Testis (tissue), 3 donors: ENCODE data around the gene SDCCAG8. TPM values are rescaled to one million over a fixed set of nuclear protein-coding genes. Genes with fewer than 3 reads are reported as not detected.

Experiments
- DNase-seq: peaks from one replicate; pipeline ENCODE4 v3.0.0-alpha.2; 2019
- H3K27ac ChIP-seq, 2 donors: fragments of 200-600 bp; sonication (generic); one replicate each; pipeline ENCODE4 v1.5.1; 2019
- H3K27me3 ChIP-seq: fragments of 200-600 bp; sonication (generic); one replicate; pipeline ENCODE4 v1.5.1; 2019
- H3K36me3 ChIP-seq: fragments of 200-600 bp; sonication (generic); one replicate; pipeline ENCODE4 v1.5.1; 2017; ENCODE audit warnings: low read depth; ENCODE audit errors: missing control alignments
- H3K4me1 ChIP-seq: fragments of 200-600 bp; sonication (generic); one replicate; pipeline ENCODE4 v1.5.1; 2019
- H3K4me3 ChIP-seq, 2 donors: fragments of 200-600 bp; sonication (generic); one replicate each; pipeline ENCODE4 v1.5.1; 2017 to 2019
- H3K9me3 ChIP-seq: fragments of 200-600 bp; sonication (generic); one replicate; pipeline ENCODE4 v1.5.1; 2017
- POLR2A ChIP-seq: fragments of 450-650 bp; IDR thresholded peaks from one replicate; pipeline ENCODE4 v1.6.1; 2017; ENCODE audit warnings: antibody characterized with exemption, mild to moderate bottlenecking, moderate library complexity
- WGBS, 2 donors: methylation state at CpG; one replicate each; pipeline ENCODE4 v1.1.5; 2018; 5-methylcytosine and 5-hydroxymethylcytosine counted together
- intact Hi-C: fragments of 100-400 bp; cut with DNase I; formaldehyde crosslinking; loops from one replicate; pipeline ENCODE4 v1.15.1; 2023; ENCODE audit warnings: low total_unique reads
- polyA plus RNA-seq: library from polyadenylated mRNA; stranded (reverse); fragments of 350-450 nt; fragmentation: Illumina TruSeq; extraction: RNeasy Lipid Tissue Mini Kit (QIAGEN cat#74804); gene quantifications from one replicate; pipeline ENCODE4 v1.2.3, GENCODE V29; 2014; ENCODE audit warnings: low read depth, low replicate concordance; ENCODE audit not compliant: insufficient read depth
- total RNA-seq, 2 donors: library from RNA; depleted of rRNA; stranded (reverse); fragments of >200 nt; gene quantifications; one replicate each; pipeline ENCODE4 v1.2.3, GENCODE V29; 2016
- TF ChIP-seq, protein P1 (sequence below), 3 experiments: fragments of 450-650 bp in 2 of 3; fragments of 200-600 bp in 1 of 3; sonication (generic) in 1 of 3; IDR thresholded peaks; one replicate each; pipeline ENCODE4 v1.5.1; 2016 to 2019; ENCODE audit warnings: antibody characterized with exemption in 3 of 3, mild to moderate bottlenecking in 2 of 3, moderate library complexity in 1 of 3

The SDCCAG8 gene
- total and polyA plus RNA-seq, 3 donors from 2014 or later: 21.9 to 45.4 (median 40.6) TPM

DNA sequence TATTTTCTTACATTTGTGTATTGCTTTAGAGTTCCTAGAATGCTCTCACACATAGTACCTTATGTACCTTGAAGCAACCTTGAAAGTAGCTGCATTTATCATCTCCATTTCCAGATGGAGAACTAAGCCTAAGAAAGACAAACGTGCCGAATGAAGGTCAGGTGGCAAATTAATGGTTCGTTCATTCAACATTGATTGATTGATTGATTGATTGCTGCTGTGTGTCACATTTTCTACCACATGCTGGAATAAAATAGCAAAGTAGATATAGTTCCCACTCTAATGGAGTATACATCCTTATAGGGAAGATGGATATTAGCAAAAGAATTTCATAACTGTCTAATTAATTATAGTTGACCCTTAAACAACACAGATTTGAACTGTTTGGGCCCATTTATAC is 172.2 kb downstream of the SDCCAG8 start:
- Histone ChIP-seq H3K4me3 (no peak overlapping the region), H3K4me1 (no peaks in the 10 kb centered on the region), H3K27me3 (no peaks in the 10 kb centered on the region), H3K27ac (no peak overlapping the region), H3K9me3 (no peaks in the 10 kb centered on the region), H3K36me3 (no peaks in the 10 kb centered on the region)
- 83 to 88% methylated on average over 3 of the region's 3 CpGs for WGBS, 2 donors
- TF ChIP-seq, protein P1, sequence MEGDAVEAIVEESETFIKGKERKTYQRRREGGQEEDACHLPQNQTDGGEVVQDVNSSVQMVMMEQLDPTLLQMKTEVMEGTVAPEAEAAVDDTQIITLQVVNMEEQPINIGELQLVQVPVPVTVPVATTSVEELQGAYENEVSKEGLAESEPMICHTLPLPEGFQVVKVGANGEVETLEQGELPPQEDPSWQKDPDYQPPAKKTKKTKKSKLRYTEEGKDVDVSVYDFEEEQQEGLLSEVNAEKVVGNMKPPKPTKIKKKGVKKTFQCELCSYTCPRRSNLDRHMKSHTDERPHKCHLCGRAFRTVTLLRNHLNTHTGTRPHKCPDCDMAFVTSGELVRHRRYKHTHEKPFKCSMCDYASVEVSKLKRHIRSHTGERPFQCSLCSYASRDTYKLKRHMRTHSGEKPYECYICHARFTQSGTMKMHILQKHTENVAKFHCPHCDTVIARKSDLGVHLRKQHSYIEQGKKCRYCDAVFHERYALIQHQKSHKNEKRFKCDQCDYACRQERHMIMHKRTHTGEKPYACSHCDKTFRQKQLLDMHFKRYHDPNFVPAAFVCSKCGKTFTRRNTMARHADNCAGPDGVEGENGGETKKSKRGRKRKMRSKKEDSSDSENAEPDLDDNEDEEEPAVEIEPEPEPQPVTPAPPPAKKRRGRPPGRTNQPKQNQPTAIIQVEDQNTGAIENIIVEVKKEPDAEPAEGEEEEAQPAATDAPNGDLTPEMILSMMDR (IDR thresholded peaks at IDR 0.05): no peak
- TF ChIP-seq POLR2A: no peak
- no peak for DNase-seq
- intact Hi-C loops: no loop called here

DNA sequence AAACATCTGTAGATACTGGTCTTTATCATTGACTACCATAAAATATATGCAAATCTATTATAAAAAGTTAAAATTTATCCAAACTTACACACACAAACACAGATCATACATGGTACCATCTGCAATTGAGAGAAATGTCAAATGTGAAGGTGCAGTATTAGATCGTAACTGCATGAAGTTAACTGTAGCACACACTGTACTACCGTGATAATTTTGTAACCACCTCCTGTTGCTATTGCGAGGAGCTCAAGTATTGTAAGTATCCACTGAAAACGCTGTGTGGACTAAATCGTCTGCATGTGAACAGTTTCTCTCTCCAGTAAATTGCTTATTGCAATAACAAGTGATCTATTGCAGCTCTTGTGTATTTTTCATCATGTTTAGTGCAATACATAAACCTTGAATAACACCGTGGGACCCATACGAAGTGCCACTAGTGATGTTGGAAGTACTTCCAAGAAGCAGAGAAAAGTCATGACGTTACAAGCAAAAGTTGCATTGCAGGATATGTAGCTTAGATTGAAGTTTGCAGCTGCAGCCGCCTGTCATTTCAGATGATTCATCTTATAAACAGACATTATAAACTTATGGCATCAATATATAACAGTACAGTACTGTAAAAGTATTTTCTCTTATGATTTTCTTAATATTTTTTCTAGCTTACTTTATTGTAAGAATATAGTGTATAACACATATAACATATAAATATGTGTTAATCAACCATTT is 172.9 kb downstream of the SDCCAG8 start:
- H3K4me3 ChIP-seq: no peak overlapping the region
- 78 to 86% methylated on average over 9 of the region's 9 CpGs for WGBS, 2 donors
- H3K4me1 ChIP-seq: no peaks in the 10 kb centered on the region
- intact Hi-C loops: no loop called here
- H3K36me3 ChIP-seq: no peaks in the 10 kb centered on the region
- no peak overlapping the region for H3K27ac ChIP-seq
- no peaks in the 10 kb centered on the region for H3K27me3 ChIP-seq
- DNase-seq: no peak
- H3K9me3 ChIP-seq: no peaks in the 10 kb centered on the region
- TF ChIP-seq POLR2A: no peak
- TF ChIP-seq, protein P1 (IDR thresholded peaks at IDR 0.05): no peak

DNA sequence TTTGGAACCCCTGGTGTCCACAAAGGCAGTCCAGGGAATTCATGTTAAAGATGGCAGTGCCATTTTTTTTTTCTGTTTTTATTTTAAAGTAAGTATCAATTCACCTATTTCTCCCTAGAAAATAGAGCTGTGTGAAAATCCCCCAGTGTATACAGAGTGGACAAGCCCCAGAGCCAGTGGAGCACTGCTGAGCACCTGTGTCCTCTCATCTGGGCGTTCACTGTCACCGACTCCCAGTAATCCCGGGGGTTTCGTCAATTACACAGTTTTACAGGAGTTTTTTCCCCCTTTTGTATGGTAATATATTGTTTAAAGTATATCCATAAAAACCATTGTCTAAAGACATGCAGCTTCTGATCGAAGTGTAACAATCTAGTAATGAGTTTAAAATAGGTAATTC is 175.8 kb downstream of the SDCCAG8 start:
- H3K4me1 ChIP-seq: no peaks in the 10 kb centered on the region
- WGBS, 2 donors: 85% methylated on average over 5 of the region's 5 CpGs
- intact Hi-C loops: no loop called here
- H3K27me3 ChIP-seq: no peaks in the 10 kb centered on the region
- H3K9me3 ChIP-seq: no peaks in the 10 kb centered on the region
- no peak overlapping the region for H3K4me3 ChIP-seq
- H3K36me3 ChIP-seq: no peaks in the 10 kb centered on the region
- TF ChIP-seq, protein P1 (IDR thresholded peaks at IDR 0.05): no peak
- no peak for TF ChIP-seq POLR2A
- H3K27ac ChIP-seq: no peak overlapping the region
- no peak for DNase-seq

DNA sequence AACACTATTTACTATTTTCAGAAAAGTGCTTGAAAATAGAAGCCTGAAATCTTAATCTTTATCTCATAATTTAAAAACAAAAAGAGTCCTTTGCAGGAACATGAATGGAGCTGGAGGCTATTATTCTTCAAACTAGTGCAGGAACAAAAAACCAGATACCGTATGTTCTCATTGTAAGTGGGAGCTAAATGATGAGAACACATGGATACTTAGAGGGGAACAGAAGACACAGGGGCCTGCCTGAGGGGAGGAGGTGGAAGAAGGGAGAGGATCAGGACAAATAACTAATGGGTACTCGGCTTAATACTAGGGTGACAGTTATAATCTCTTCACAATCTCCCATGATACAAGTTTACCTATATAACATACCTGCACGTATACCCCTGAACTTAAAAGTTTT is 176.3 kb downstream of the SDCCAG8 start:
- no peak for DNase-seq
- WGBS, 2 donors: 78 to 92% methylated on average over 3 of the region's 3 CpGs
- Histone ChIP-seq H3K36me3 (no peaks in the 10 kb centered on the region), H3K27me3 (no peaks in the 10 kb centered on the region), H3K27ac (no peak overlapping the region), H3K4me3 (no peak overlapping the region), H3K4me1 (no peaks in the 10 kb centered on the region), H3K9me3 (no peaks in the 10 kb centered on the region)
- no peak for TF ChIP-seq POLR2A
- TF ChIP-seq, protein P1 (IDR thresholded peaks at IDR 0.05): no peak
- intact Hi-C loops: no loop called here

DNA sequence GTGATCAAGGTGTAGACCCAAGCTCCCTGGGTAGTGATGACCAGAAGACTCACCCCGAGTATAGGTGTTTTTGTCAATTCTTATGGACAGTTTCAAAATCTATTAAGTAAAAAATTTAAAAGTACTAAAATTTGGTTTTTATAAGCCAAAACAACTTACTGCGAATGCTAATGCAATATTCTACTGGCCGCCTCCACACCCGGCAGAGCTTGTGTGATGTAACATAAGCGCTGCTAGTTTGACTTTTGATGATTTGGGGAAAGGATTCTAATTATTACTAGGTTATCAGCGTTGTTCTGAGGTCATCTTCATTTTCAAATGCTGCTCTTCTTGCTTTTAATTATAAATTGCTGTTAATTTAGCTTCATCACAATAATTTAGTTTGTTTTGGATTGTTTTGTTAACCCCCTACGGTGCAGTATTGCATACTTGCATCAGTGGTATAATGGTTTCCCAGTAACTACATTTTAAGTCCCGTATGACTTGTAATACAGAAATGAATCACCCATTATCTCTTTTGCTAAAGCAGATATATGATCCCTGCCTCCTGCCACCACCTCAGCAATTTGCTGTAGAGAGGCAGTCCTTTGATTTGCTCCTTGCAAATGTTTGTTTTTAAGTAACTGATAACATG is 178.0 kb downstream of the SDCCAG8 start:
- Histone ChIP-seq H3K27me3 (no peaks in the 10 kb centered on the region), H3K4me3 (no peak overlapping the region), H3K4me1 (no peaks in the 10 kb centered on the region), H3K9me3 (no peaks in the 10 kb centered on the region), H3K27ac (no peak overlapping the region), H3K36me3 (no peaks in the 10 kb centered on the region)
- WGBS, 2 donors: 81 to 84% methylated on average over 8 of the region's 8 CpGs
- DNase-seq: no peak
- intact Hi-C loops: no loop called here
- TF ChIP-seq, protein P1 (IDR thresholded peaks at IDR 0.05): no peak
- no peak for TF ChIP-seq POLR2A
